Heart right ventricle (tissue), 16 donors: Measurements from ENCODE around the gene BRF1. TPM values are rescaled to one million over a fixed set of nuclear protein-coding genes. Genes with fewer than 3 reads are reported as not detected.

ENCODE experiments used
- ATAC-seq, 8 donors: fragments of 200-7000 bp; cut with Tn5 transposase; one replicate each; pipeline ENCODE4 v1.9.1; 2020; ENCODE audit warnings: mild to moderate bottlenecking in 8 of 8, moderate library complexity in 8 of 8, moderate number of reproducible peaks in 1 of 8
- DNase-seq, 2 donors: peaks; one replicate each; pipeline ENCODE4 v3.0.0-alpha.2; 2020
- H3K27ac ChIP-seq, 10 donors: fragments of 200-600 bp; sonication (generic) in 2 of 10; one replicate each; pipeline versions ENCODE4 v1.5.0 to v1.8.0; 2020 to 2022; ENCODE audit warnings: mild to moderate bottlenecking in 3 of 10
- H3K27me3 ChIP-seq, 7 donors: fragments of 200-600 bp; one replicate each; pipeline ENCODE4 v1.8.0; 2021 to 2022; ENCODE audit warnings: mild to moderate bottlenecking in 2 of 7
- H3K36me3 ChIP-seq, 9 donors: fragments of 200-600 bp; sonication (generic) in 1 of 9; one replicate each; pipeline versions ENCODE4 v1.5.0 to v1.8.0; 2020 to 2022; ENCODE audit warnings: mild to moderate bottlenecking in 2 of 9
- H3K4me1 ChIP-seq, 9 donors: fragments of 200-600 bp; sonication (generic) in 1 of 9; one replicate each; pipeline versions ENCODE4 v1.5.0 to v1.8.0; 2020 to 2022; ENCODE audit warnings: mild to moderate bottlenecking in 4 of 9
- H3K4me3 ChIP-seq, 10 donors: fragments of 200-600 bp; sonication (generic) in 2 of 10; one replicate each; pipeline versions ENCODE4 v1.5.0 to v1.8.0; 2020 to 2022; ENCODE audit warnings: mild to moderate bottlenecking in 7 of 10, moderate library complexity in 2 of 10
- H3K9me3 ChIP-seq, 11 donors: fragments of 200-600 bp in 10 of 11; sonication (generic) in 2 of 11; one replicate each; pipeline versions ENCODE4 v1.5.0 to v1.8.0; 2013 to 2022; ENCODE audit warnings: mild to moderate bottlenecking in 2 of 11, control low read depth in 1 of 11, moderate library complexity in 1 of 11
- WGBS, 2 donors: extraction: QIAGEN DNeasy Blood & Tissue Kit; methylation state at CpG; one replicate each; pipeline ENCODE4 v1.1.7; 2013; ENCODE audit warnings: inconsistent platforms in 1 of 2; 5-methylcytosine and 5-hydroxymethylcytosine counted together
- intact Hi-C, 10 donors: fragments of 100-400 bp; cut with DNase I; formaldehyde crosslinking; loops; one replicate each; pipeline versions ENCODE4 v1.11.1 to v1.14.2; 2022
- polyA plus RNA-seq, 2 donors: library from polyadenylated mRNA; stranded (reverse); fragments of 200-250 nt; gene quantifications; one replicate each; pipeline ENCODE4 v1.2.3, GENCODE V29; 2013
- total RNA-seq, 10 donors: library from RNA; stranded (reverse); fragmentation: NEBNext Ultra II Directional in 3 of 10; extraction: Animal tissue kit (Norgen Biotek cat#: 25700) in 3 of 10; gene quantifications; one replicate each; pipeline versions ENCODE4 v1.2.1 to v1.2.4, GENCODE V29; 2021 to 2023
- TF ChIP-seq, protein P1 (sequence below), 9 donors: fragments of 200-600 bp; sonication (generic) in 2 of 9; IDR thresholded peaks; one replicate each; pipeline versions ENCODE4 v1.5.0 to v1.8.0; 2021 to 2022; ENCODE audit warnings: antibody characterized with exemption in 9 of 9, mild to moderate bottlenecking in 5 of 9, moderate library complexity in 1 of 9
- donor health status: Arrhythmogenic right ventricular cardiomyopathy.
- donor health status: ischemic (EF 13 %, LVEDD 7.1; RV severe dilation, severe dysfunction).
- donor health status: healthy with polysubstance abuse.
- donor health status: DM: no; HTN: yes; CAD: no.
- donor health status: DM: no; HTN: no; CAD: no.
- donor health status: ischemic (EF 25% LVEDD 6.9; RV normal size, moderate dysfunction).
- donor health status: ischemic (EF 25% LVEDD 5.7; RV mildly dilated, moderate dysfunction).
- donor health status: healthy.
- donor health status: DM: yes; HTN: yes; CAD: no.
- donor health status: Ischemic cardiomyopathy.
- donor health status: ischemic (EF 35%, LVEDD 5.7; RV mildly dilated, moderate dysfunction).
- donor health status: nonischemic (EF 11% LVEDD 7.7; RV severe dilation, severe dysfunction).
- donor health status: DM: yes; HTN: yes; CAD: no.
- donor health status: PGD.
- donor health status: ischemic (EF 29% LVEDD 5.4; RV normal size, mild dysfunction).
- donor health status: nonischemic (EF 23%, LVEDD 6.1; RV moderate dilation, normal function).

BRF1 gene
- total and polyA plus RNA-seq, 12 donors, result 12.7 to 30.8 (median 16.2) TPM

- Histone ChIP-seq H3K27ac (peak overlapping the region; percentile 78 to 96 (median 94)), H3K4me1 (peaks cover 9 to 43% (median 35%) of the 10 kb centered on the region in 9 donors), H3K36me3 (no peaks in the 10 kb centered on the region), H3K4me3 (peak overlapping the region; percentile 41 to 76 (median 68)), H3K27me3 (no peaks in the 10 kb centered on the region), H3K9me3 (no peaks in the 10 kb centered on the region)
- intact Hi-C loops, result loop anchor here in 2 of 10 donors (2.0 kb wide), 1 partner anchor 13 kb away; the partner anchor contains the start of gene BRF1 (in 2 of the 2)
- WGBS, 2 donors, result 18 to 21% methylated on average over 42 to 48 of the region's 48 CpGs
- DNase-seq (no peak), ATAC-seq (peak; percentile 10 to 58 (median 24))
- TF ChIP-seq, protein P1, sequence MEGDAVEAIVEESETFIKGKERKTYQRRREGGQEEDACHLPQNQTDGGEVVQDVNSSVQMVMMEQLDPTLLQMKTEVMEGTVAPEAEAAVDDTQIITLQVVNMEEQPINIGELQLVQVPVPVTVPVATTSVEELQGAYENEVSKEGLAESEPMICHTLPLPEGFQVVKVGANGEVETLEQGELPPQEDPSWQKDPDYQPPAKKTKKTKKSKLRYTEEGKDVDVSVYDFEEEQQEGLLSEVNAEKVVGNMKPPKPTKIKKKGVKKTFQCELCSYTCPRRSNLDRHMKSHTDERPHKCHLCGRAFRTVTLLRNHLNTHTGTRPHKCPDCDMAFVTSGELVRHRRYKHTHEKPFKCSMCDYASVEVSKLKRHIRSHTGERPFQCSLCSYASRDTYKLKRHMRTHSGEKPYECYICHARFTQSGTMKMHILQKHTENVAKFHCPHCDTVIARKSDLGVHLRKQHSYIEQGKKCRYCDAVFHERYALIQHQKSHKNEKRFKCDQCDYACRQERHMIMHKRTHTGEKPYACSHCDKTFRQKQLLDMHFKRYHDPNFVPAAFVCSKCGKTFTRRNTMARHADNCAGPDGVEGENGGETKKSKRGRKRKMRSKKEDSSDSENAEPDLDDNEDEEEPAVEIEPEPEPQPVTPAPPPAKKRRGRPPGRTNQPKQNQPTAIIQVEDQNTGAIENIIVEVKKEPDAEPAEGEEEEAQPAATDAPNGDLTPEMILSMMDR (IDR thresholded peaks at IDR 0.05), result no peak
Observed at GRCh38 chr14:105313381-105314286, 12.8 kb upstream of the BRF1 start.

GRCh38 chr14:105312973-105313372 is 12.2 kb upstream of the BRF1 start:
- 91 to 93% methylated on average over 13 of the region's 13 CpGs for WGBS, 2 donors
- no peak overlapping the region for H3K4me3 ChIP-seq
- TF ChIP-seq, protein P1 (IDR thresholded peaks at IDR 0.05), result no peak
- peak overlapping the region in 6 of 10 donors; percentile 85 to 96 (median 94) for H3K27ac ChIP-seq
- ATAC-seq, result peak in 1 of 8 donors; percentile 1
- intact Hi-C loops, result no loop called here
- H3K4me1 ChIP-seq, result peaks cover 9 to 40% (median 35%) of the 10 kb centered on the region in 9 donors
- H3K36me3 ChIP-seq, result no peaks in the 10 kb centered on the region
- no peaks in the 10 kb centered on the region for H3K9me3 ChIP-seq
- no peak for DNase-seq
- H3K27me3 ChIP-seq, result no peaks in the 10 kb centered on the region

- intact Hi-C loops, result no loop called here
- TF ChIP-seq, protein P1 (IDR thresholded peaks at IDR 0.05), result no peak
- no peak overlapping the region for H3K27ac ChIP-seq
- H3K4me3 ChIP-seq, result no peak overlapping the region
- no peaks in the 10 kb centered on the region for H3K9me3 ChIP-seq
- H3K4me1 ChIP-seq, result peaks cover 9 to 28% (median 25%) of the 10 kb centered on the region in 9 donors
- no peak for DNase-seq
- no peaks in the 10 kb centered on the region for H3K36me3 ChIP-seq
- ATAC-seq, result no peak
- 77 to 84% methylated on average over 12 of the region's 12 CpGs for WGBS, 2 donors
- no peaks in the 10 kb centered on the region for H3K27me3 ChIP-seq
Observed at GRCh38 chr14:105311838-105312237, 11.0 kb upstream of the BRF1 start.

DNA sequence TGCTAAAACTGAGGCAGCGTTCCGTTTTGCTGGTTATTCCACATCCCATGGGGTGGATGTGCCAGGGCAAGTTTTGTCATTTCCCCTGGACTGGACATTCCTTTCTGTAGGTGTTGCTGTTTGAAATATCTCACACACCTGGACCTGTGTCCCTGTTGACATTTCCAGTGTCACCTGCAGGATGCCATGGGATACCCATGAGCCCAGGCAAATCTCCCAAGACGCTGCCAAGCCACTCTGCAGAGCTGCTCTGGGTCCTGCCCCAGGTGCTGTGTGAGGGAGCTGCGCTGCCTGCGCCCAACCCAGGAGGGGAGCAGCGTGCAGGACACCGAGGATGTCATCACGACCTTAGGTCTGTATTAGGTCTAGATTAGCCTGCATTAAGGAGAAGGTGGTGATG is 8.6 kb upstream of the BRF1 start:
- H3K4me1 ChIP-seq, result peaks cover 3 to 12% (median 9%) of the 10 kb centered on the region in 9 donors
- no peaks in the 10 kb centered on the region for H3K27me3 ChIP-seq
- no peaks in the 10 kb centered on the region for H3K9me3 ChIP-seq
- H3K27ac ChIP-seq, result no peak overlapping the region
- no peaks in the 10 kb centered on the region for H3K36me3 ChIP-seq
- ATAC-seq (no peak), DNase-seq (no peak)
- WGBS, 2 donors, result 95% methylated on average over 8 of the region's 8 CpGs
- TF ChIP-seq, protein P1 (IDR thresholded peaks at IDR 0.05), result no peak
- H3K4me3 ChIP-seq, result no peak overlapping the region
- intact Hi-C loops, result no loop called here
